HUDEP-2 (cell line): Measurements from ENCODE around the gene ATXN7L3B.
A peak's percentile ranks its signal among the peaks of the same experiment; 100 is the strongest.
"Not testable (repeated sequence)": the region's sequence is repeated elsewhere in the genome, so short reads cannot be mapped to it uniquely, and the experiment has no call there.

Experiments
- DNase-seq, 76 experiments: peaks; one replicate each; lab custom pipeline; 2025; ENCODE audit not compliant: unreplicated experiment in 76 of 76; lab: John Stamatoyannopoulos, UW

ATXN7L3B gene, protein sequence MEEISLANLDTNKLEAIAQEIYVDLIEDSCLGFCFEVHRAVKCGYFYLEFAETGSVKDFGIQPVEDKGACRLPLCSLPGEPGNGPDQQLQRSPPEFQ

DNA sequence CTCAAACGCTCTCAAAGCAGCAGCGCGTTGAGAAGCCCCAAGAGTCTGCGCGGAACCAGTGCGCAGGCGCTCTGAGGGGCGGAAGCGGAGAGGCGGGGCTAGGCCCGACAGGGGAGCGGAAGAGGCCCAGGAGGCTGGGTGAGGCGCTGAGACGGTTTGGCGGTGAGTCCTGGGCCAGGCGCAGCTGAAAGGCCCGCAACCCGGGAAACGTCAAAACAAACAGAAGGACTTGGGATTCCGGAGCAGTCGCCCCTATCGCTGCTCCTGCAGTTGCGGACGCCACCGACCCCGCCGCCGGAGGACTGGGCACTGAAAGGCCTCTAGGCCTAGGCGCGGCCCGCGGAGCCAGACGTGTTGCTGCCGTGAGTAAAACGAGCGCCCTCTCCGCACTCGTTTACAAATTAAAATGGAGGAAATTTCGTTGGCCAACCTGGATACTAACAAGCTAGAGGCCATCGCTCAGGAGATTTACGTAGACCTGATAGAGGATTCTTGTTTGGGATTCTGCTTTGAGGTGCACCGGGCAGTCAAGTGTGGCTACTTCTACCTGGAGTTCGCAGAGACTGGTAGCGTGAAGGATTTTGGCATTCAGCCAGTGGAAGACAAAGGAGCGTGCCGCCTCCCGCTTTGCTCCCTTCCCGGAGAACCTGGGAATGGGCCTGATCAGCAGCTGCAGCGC, at the start of gene ATXN7L3B:
TSS of gene ATXN7L3B (plus strand) at position 129 of the 679 bp plus-strand sequence. CDS start at position 407, 278 bp downstream.
- DNase-seq = peak; percentile 18 to 93 (median 84)

DNA sequence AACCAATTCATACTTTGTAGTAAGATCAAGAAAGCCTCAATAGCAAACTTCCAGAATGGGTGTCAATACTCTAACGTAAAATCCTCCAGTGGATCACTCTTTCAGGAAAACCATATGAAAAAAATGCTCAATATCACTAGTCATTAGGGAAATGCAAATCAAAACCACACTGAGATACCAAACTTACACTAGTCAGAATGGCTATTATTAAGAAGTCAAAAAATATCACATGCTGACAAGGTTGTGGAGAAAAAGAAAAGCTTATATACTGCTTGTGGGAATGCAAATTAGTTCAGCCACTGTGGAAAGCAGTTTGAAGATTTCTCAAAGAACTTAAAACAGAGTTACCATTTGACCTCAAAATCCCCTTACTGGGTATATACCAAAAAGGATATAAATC, 49.5 kb upstream of the ATXN7L3B start:
- no peak for DNase-seq

DNA sequence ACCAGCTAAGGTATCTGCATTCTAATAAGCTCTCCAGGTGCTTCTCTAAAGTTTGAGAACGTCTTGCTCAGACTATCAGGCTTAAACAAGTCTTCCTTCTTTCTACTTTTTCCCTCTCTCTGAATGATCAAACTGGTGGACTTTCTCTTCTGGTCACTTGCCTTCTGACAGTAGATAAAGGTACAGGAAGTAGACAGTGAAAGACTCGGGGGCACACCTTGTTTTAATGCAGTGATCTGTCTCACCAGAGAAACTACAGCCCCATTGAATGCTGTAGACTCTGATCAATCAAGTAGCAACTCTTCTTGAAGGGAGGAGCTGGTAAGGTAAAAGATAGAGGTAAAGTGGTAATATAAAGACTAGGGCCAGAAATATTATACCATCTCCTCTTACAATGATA, 48.1 kb upstream of the ATXN7L3B start:
- no peak for DNase-seq

DNA sequence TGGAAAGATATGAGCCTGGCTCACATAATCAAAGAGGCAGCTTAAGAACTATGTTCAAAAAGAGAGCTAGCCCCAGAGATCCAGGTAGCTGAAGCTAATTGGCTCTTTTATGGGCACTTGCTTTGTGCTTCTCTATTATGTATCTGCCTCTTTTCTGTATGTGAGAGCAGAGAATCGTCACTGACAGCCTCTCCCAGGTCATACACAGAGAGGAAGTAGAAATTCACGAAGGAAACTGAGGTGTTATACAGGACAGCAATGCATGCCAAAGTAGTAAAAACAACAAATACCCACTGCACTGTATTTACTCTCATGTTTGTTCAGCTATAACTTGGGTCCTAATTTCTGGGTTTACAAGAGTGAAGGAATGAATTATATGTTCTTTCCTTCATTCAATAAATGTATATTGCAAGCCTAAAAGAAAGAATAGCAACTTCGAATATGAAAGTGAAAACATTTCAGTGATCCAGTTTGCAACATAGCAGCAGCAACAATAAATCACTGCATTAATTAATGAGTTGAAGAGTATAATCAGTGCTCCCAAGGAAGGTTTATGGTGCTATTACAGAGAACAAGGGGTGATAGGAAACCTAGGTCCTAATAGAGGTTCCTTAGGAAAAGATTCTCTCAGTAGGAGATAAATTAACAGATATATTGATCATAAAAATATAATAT, 47.1 kb upstream of the ATXN7L3B start:
- DNase-seq = no peak

DNA sequence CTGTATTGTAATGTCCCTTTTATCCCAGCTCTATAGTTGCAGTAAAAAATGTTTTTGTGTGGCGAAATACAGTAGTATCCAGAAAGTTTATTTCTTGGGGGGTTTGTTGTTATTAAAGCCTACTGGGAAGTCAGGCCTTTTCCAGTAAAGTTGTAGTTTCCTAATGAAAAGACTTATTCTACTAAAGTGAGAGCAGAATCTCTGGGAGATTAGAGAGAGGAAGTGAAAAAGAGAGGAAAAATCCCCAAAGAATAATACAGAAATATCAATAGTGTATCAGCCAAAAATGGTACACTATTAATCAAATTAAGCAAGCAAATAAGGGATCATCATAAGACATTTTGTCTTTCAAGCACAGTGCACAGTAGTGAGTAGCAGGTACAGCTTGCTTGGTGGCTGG, 46.3 kb upstream of the ATXN7L3B start:
- no peak for DNase-seq

DNA sequence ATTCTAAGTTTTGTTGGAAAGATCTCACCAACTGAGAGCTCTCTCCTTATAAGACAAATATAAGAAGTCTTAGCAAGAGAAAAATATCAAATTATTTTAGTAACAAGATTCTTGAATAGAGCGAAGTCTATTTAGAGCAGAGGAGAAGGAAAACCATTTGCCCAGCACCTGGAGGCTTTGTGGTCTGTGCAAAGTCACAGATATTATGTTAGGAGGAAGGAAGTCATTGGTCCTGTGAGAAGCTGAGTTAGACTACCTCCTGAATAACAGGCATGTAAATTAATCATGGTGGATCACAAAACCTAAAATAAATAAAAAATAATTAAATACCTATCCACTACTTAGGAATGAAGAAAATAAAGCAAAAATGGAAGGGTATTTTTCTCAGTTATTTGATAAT, 38.4 kb upstream of the ATXN7L3B start:
- DNase-seq = no peak

DNA sequence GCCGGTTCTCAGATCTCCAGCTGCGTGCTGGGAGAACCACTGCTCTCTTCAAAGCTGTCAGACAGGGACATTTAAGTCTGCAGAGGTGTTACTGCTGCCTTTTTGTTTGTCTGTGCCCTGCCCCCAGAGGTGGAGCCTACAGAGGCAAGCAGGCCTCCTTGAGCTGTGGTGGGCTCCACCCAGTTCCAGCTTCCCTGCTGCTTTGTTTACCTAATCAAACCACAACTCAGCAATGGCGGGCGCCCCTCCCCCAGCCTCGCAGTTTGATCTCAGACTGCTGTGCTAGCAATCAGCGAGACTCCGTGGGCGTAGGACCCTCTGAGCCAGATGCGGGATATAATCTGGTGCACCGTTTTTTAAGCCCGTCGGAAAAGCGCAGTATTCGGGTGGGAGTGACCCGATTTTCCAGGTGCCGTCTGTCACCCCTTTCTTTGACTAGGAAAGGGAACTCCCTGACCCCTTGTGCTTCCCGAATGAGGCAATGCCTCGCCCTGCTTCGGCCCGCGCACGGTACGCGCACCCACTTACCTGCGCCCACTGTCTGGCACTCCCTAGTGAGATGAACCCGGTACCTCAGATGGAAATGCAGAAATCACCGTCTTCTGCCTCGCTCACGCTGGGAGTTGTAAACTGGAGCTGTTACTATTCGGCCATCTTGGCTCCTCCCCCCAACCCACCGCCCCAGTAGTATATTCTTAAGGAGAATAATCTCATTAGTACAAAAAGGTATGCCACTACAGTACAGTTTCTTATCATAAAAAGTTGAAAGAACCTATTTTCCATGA, 28.6 kb upstream of the ATXN7L3B start:
- DNase-seq = not testable (repeated sequence)

DNA sequence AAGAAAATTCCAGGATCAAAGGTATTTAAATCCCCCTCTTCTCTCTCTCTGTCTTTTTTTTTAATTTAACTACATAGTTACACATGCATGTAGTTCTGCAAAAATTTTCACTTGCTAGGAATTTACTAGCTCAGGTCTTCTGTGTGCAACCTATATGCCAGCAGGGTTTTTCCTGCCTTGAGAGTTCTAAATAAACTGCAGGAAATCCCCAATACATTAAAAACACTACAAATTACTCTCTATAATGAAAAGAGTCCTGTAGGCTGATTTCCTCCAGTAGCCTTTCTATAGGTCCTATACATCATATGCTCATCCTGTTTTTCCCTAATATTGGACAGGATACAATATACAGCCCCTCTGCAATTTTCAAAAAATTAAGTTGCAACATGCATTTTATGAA, 27.7 kb upstream of the ATXN7L3B start:
- DNase-seq = no peak

DNA sequence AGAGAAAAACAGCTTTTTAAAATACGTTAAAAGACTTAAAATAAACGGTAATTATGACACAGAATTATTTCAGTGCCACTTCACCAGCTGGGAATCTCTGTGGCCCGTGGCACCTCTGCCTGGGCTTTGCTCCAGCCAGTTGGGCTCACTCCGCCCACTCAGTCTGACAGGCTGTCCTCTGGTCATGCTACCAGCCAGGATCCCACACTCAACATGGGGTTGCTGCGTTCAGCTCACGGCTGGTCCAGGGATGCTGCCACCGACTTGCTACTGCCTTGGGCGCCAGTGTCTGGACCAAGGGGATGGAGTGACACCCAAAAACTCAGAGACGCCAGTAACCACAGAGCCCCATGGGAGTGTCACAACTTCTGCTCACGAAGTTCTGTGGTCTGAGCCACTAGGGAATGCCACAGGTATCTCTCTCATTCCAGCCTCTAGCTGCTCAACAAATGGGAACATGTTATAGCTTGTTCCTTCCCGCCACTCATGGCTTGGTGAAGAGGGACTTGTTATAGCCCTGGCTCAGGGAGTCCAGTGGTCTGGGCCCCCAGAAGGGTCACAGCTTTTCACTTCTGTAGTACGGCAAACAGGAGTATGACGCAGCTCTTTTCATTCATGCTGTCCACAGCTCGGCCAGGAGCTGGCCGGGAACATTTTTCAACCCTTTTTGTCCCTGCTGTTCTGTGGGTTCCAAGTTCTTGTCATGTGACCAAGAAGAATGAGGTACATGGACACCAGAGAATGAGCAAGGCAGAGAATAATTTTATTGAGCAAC, 23.4 kb upstream of the ATXN7L3B start:
- DNase-seq = no peak

DNA sequence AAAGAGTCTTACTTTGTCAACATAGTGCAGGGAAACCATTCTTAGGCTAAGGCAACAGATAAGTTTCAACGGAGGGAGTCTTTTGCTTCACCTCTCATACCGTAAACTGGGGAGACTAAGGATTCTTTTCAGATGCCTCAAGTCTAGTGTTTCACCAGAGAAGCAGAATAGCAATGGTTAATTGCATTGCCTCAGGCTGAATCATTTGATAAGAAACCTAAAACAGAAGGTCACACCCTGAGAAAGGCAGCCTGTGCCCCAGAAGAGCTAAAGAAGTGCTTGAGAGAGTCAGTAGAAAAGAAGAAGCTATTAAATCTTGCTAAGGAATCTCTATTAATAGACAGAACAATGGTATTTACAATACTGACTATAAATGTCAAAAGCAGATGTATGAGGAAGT, 21.8 kb upstream of the ATXN7L3B start:
- DNase-seq = peak in 2 of 76 experiments; percentile 5 to 12

DNA sequence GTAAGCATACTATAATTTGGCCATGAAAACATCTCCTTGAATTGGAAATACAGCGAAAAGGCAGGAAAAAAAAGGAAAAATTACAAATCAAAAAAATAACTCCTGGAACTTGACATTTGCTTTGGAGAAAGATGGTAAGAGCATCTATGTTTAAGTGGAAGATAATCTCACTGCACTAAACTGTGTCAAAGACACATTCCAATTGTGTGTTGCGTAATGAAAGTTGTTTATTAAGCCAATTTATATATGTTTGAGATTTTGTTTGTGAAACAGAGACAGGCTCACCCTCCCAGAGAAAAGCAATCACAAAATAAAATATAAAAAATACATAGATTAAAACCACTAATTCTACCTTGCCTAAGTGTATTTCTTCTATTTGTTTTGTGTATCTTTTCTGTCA, 11.1 kb upstream of the ATXN7L3B start:
- DNase-seq = no peak

DNA sequence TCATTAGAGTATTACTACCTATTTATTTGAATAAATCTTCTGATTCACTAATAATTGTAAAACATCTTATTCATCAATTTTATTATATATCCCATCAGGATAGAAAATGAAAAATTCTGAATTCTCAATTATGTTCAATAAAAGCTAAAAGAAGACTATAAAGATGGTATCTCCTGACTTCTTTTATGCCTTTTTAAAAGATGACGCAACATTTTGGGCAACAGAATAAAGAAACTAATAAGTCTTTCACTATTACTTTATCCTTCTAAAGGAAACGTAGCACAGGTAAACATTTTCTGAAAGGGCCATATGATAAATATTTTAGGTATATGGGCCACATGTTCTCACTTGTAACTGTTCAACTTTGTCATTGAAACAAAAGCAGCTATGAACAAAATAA, 10.1 kb upstream of the ATXN7L3B start:
- DNase-seq = no peak

DNA sequence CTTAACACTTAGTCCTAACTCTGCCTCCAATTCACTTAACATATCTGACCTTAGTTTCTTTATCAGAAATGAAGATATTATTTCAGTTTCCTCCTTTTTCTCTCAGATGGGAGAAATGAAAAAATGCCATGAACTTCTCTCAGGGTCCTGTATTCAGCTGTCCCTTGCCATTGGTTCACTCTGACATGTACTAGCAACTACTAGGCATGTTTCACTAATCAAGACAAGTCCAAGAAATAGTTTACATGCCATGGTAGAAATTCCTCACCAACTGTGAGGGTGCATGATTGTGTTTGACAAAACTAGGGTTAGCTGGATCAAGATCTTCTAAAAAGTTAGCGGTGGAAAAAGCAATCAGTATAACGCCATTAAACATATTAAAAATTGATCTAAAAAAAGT, 7.0 kb upstream of the ATXN7L3B start:
- no peak for DNase-seq

DNA sequence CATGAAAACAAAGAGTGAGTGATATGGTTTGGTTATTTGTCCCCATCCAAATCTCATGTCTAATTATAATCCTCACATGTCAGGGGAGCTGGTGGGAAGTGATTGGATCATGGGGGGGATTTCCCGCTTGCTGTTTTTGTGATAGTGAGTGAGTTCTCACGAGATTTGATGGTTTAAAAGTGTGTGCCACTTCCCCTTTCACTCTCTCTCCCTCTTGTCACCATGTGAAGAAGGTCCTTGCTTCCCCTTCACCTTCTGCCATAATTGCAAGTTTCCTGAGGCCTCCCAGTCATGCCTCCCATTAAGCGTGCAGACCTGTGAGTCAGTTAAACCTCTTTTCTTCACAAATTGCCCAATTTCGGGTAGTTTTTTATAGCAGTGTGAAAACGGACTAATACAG, 2.1 kb upstream of the ATXN7L3B start:
- DNase-seq = no peak

DNA sequence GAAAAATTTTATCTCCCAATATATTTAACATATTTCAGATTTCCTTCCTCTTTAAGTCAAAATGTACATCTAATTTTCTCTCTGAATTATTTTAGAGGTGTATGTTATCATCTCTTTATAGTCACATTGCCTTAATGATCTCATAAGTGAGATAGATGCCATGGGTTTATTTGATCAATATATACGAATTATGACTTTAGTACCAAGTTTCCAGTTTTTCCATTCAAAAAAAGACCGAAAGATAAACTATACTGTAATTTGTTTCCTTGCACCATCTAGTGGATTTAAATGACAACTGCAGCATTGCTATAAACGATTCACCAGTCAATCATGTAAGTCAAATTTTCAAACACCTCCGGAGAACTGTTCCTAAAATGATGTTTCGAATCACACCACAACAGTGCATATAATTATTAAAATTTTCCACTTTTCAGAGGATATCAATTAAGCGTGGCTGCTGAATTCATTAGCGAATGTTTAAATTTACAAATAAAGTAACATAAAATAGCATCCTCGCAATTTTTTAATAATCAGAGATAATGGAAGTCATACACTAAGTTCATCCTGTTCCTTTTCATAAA, 419 bp upstream of the ATXN7L3B start:
- peak in 28 of 76 experiments; percentile 10 to 73 (median 44) for DNase-seq

DNA sequence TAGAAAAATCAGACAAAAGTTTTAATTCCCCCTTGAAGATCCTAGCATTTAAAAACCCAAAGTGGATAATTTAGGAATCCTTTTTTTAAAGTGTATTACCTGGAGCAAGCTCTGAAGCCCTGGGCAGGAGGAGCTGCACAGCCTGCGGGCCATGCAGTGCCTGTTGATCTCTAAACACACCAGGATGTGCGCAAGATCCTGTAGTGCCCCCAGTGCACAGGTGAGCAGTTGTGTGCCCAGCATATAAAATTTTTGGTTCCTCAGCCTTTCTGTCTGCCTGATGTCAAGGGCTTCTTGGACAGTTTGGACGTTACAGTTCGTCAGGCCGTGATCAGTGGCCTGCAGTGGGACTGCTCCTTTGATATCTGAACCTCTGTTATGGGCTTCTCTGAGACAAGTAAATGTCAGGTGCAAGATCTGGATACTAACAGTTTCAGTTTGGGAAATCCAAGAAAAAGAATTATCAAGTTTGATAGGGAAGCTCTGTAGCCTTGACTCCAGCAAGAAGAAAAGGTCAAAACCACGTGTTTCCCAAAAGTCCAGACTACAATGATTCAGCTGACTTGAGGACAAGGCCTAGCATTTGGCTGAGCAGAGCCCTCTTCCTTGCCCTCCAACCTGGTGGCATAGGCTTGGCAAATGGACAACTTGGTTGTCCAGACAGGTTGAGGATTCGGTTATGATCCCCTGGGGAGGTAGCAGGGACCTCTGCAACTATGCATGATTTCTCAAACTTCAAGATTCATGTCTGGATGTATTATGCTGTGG, 1.0 kb downstream of the ATXN7L3B start:
- peak in 11 of 76 experiments; percentile 1 to 48 (median 8) for DNase-seq

DNA sequence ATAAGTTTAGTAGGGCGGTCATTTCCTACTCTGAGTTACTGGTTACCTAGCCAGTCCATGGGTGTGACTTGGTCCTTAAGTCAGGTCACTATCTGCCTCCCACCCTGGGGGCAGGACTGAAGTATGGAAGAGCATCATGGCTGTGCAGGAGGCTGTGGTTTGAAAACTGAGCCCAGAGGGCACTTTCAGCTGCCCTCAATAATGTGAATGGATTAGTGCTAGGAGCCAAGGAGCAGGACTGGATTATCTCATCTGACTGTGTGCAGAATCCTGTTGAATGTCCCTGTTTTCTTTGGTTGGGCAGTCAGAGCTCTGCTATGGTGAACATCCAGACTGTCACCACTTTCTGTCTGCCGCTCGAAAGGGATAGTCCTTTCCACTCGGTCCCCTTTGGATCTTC, 1.6 kb downstream of the ATXN7L3B start:
- DNase-seq = no peak

DNA sequence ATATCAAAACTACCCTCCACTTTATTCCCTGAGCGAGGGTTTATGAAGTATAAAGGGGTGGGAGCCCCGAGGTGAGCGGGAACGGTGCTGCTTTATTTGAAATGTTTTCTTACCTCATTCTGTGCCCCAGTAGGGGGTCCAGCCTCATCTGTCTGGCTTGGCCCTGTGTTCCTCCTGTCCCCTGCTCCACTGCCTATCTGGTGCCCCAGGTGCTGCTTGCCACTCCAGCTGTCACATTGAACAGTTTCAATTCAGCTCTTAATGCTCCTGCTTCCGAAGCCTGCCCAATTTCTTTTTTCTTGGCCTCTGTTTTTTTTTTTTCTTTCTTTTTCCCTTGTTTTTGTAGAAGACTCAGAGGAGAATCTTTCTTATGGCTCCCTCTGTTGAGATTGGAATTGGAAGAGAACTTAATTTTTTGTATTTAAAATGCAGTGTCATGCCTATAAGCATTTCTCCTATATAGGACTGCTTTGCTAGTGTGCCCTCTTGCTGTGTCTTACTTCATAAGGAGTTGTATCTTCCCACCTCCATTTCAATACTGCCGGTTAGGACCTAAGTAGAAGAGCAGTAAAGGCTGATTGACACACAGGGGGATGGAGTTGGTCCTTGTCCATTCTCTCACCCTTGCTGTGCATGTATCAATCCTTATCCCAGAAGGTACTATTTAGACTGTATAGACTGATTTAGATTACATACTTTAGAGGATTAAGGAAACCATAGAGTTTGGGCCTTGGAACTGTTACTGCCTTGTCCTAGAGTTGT, 2.3 kb downstream of the ATXN7L3B start:
- no peak for DNase-seq

DNA sequence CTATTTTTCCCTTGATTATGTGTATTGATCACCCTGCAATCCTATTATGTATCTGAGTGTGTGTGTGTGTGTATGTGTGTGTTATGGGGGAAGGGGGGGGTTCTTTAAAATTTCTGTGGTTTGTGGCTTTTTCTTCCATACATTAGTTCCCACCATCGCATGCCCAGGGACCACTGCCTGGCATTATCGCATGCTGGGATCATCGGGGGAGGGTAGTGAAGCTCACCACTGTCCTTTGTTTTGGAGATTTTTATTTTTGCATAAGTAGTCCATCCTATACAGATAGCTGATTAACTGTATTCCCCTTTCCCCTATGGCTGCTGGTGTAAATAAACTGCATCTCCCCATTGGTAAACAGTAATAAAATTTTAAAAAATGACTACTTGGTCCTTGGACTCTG, 3.4 kb downstream of the ATXN7L3B start:
- DNase-seq = no peak
